ENCODE measurements around the gene IKZF3.
A peak's percentile ranks its signal among the peaks of the same experiment; 100 is the strongest.
"Not testable (repeated sequence)": the region's sequence is repeated elsewhere in the genome, so short reads cannot be mapped to it uniquely, and the experiment has no call there.

Gene IKZF3

GRCh38 chr17:39765175-39765574 is 98.9 kb downstream of the IKZF3 start:
- no peak overlapping the region for H3K4me3 ChIP-seq (replicated peaks in 1 of 2; ENCODE audit: low read depth in 2 of 2, low read length in 2 of 2)
- no peak for TF ChIP-seq CTCF (IDR thresholded peaks at IDR 0.05; ENCODE audit: low read depth, low read length)
- DNase-seq (ENCODE audit: low read depth in 2 of 2), result no peak

DNA sequence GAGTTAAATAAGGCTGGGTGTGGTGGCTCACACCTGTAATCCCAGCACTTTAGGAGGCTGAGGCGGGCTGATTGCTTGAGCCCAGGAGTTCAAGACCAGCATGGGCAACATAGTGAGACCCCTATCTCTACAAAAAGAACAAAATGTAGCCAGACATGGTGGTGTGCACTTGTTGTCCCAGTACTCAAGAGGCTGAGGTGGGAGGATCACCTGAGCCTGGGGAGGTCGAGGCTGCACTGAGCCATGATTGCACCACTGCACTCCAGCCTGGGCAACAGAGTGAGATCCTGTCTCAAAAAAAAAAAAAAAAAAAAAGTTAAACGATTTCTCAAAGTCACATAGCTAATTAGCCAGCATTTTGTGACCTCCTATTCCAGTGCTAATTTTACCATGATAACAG is 99.9 kb downstream of the IKZF3 start:
- DNase-seq (ENCODE audit: low read depth in 2 of 2); H3K4me3 ChIP-seq (replicated peaks in 1 of 2; ENCODE audit: low read depth in 2 of 2, low read length in 2 of 2): not testable (repeated sequence)

GRCh38 chr17:39763051-39763820 is 100.9 kb downstream of the IKZF3 start:
- TF ChIP-seq CTCF (IDR thresholded peaks at IDR 0.05; ENCODE audit: low read depth, low read length), result no peak
- H3K4me3 ChIP-seq (replicated peaks in 1 of 2; ENCODE audit: low read depth in 2 of 2, low read length in 2 of 2), result no peak overlapping the region
- peak; percentile 16 to 59 for DNase-seq (ENCODE audit: low read depth in 2 of 2)

- no peak overlapping the region for H3K4me3 ChIP-seq (replicated peaks in 1 of 2; ENCODE audit: low read depth in 2 of 2, low read length in 2 of 2)
- no peak for TF ChIP-seq CTCF (IDR thresholded peaks at IDR 0.05; ENCODE audit: low read depth, low read length)
- no peak for DNase-seq (ENCODE audit: low read depth in 2 of 2)
Measured at GRCh38 chr17:39761861-39762496, 102.1 kb downstream of the IKZF3 start.

DNA sequence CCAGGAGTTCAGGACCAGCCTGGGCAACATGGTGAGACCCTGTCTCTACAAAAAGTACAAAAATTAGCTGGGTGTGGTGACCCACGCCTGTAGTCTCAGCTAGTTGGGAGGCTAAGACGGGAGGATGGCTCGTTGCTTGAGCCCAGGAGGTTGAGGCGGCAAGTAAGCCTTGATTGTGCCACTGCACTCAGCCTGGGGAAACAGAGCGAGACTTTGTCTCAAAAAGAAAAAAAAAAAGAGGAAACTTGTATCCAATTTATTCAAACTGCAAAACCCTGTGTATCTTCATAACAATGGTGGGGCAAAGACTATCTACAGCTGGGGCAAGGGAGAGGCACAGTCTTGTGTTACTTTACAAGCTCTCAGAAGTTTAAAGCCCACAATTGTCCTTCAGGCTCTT is 104.9 kb downstream of the IKZF3 start:
- H3K4me3 ChIP-seq (replicated peaks in 1 of 2; ENCODE audit: low read depth in 2 of 2, low read length in 2 of 2), result no peak overlapping the region
- no peak for TF ChIP-seq CTCF (IDR thresholded peaks at IDR 0.05; ENCODE audit: low read depth, low read length)
- DNase-seq (ENCODE audit: low read depth in 2 of 2), result no peak

- no peak for DNase-seq (ENCODE audit: low read depth in 2 of 2)
- H3K4me3 ChIP-seq (replicated peaks in 1 of 2; ENCODE audit: low read depth in 2 of 2, low read length in 2 of 2), result no peak overlapping the region
- TF ChIP-seq CTCF (IDR thresholded peaks at IDR 0.05; ENCODE audit: low read depth, low read length), result no peak
Measured at GRCh38 chr17:39757931-39758873, 105.9 kb downstream of the IKZF3 start.

Data from cardiac fibroblast (primary cell).